ENCODE results near the gene MASP1.

GRCh38 chr3:187215460-187215859, 76.1 kb downstream of the MASP1 start:
- TF ChIP-seq POLR2A (IDR thresholded peaks at IDR 0.05) (no peak), CTCF (IDR thresholded peaks at IDR 0.05) (no peak)

Measured in lower leg skin (tissue), 3 donors.